NCI-H345 treated with DMSO at 0.1 percent for 48 hours (cell line): ENCODE data around the gene USP9X.
"Not testable (repeated sequence)": the region's sequence is repeated elsewhere in the genome, so short reads cannot be mapped to it uniquely, and the experiment has no call there.

Experiments
- DNase-seq: peaks from one replicate; lab custom pipeline; 2025; ENCODE audit not compliant: unreplicated experiment; lab: John Stamatoyannopoulos, UW

The USP9X gene

DNA sequence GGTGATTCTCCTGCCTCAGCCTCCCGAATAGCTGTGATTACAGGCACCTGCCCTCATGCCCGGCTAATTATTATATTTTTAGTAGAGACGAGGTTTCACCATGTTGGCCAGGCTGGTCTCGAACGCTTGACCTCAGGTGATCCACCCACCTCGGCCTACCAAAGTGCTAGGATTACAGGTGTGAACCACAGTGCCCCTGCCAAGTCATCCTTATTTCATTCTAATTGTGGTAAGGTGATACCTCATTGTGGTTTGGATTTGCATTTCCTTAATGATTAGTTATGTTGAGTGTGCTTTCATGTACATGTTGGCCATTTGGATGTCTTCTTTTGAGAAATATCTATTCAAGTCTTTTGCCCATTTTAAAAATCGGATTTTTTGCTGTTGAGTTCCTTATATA lies 93.0 kb downstream of the USP9X start:
- DNase-seq, result no peak

- DNase-seq, result peak; percentile 9
Measured at GRCh38 chrX:41180194-41180908, 95.1 kb downstream of the USP9X start.

DNA sequence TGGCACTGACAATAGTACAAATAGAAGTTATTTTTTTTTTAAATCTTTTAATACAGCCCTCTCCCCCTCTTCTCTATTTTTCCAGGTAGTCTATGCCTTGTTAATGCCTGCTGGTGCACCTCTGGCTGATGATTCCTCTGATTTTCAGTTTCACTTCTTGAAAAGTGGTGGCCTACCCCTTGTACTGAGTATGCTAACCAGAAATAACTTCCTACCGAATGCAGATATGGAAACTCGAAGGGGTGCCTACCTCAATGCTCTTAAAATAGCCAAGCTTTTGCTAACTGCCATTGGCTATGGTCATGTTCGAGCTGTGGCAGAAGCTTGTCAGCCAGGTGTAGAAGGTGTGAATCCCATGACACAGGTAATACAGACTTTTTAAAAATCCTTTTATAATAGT lies 99.1 kb downstream of the USP9X start:
- DNase-seq, result no peak

DNA sequence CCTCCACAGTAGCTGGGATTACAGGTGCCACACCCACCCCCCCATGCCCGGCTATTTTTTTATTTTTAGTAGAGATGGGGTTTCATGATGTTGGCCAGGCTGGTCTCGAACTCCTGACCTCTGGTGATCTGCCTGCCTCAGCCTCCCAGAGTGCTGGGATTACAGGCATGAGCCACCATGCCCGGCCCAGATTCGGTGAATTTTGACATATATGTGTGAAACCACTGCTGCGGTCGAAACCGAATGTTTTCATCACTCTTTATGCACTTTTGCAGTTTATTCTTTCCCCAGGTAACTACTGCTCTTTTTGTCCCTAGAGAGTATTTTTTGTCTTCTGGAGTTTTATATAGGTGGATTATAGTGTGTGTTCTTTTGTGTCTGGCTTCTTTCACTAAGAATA lies 101.7 kb downstream of the USP9X start:
- DNase-seq, result not testable (repeated sequence)

- no peak for DNase-seq
Measured at GRCh38 chrX:41189156-41189555, 103.9 kb downstream of the USP9X start.

- no peak for DNase-seq
Measured at GRCh38 chrX:41192880-41193279, 107.6 kb downstream of the USP9X start.

DNA sequence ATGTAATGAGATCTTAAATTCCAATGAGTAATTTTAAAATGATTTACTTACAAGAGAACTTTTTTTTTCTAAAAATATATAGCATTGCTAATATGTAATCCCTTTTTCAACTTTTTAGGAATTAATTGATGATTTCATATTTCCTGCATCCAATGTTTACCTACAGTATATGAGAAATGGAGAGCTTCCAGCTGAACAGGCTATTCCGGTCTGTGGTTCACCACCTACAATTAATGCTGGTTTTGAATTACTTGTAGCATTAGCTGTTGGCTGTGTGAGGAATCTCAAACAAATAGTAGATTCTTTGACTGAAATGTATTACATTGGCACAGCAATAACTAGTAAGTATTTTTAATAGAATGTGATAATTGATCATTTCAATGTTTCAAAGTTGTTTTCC lies 113.2 kb downstream of the USP9X start:
- no peak for DNase-seq

- no peak for DNase-seq
Measured at GRCh38 chrX:41200785-41201184, 115.5 kb downstream of the USP9X start.

DNA sequence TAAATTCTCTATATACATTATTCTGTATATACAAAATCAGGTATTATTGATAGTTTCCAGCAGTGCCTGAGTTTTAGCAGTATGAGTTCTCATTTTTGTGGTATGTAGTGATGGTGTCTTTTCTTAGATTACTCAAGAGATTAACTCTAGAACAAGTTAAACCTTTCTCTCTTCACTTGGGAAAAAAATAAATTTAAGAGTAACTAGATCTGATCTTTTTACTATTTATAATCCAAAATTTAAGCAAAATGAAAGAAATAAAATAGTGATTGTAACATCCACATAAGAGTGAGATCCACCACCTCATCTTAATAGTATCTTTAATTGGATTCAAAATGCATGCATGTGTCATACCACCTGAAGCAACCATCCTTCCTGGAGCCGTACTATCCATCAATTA lies 124.6 kb downstream of the USP9X start:
- DNase-seq, result no peak

- no peak for DNase-seq
Measured at GRCh38 chrX:41224605-41225004, 139.4 kb downstream of the USP9X start.

GRCh38 chrX:41233988-41234387 lies 148.7 kb downstream of the USP9X start:
- no peak for DNase-seq

GRCh38 chrX:41234471-41234870 lies 149.2 kb downstream of the USP9X start:
- DNase-seq, result not testable (repeated sequence)

DNA sequence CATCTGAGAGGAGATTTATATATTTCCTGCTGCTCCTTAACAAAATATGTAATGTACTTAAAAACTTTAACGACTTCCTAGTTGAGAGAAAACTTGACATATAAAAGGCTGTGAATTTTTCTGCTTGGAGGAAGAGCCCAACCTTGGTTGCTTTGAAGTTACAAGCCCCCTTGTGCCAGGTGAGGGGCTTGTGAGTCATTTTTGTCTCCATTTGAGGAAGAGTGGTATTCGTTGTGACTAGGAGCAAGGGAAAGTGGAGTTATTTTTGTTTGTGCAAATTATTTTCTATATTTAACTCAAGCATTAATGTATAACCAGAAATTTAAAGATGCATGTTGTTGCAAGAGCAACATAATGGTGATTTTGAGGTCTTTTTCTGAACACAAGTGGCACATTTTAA lies 149.7 kb downstream of the USP9X start:
- DNase-seq, result no peak

- no peak for DNase-seq
Measured at GRCh38 chrX:41236629-41237028, 151.4 kb downstream of the USP9X start.

DNA sequence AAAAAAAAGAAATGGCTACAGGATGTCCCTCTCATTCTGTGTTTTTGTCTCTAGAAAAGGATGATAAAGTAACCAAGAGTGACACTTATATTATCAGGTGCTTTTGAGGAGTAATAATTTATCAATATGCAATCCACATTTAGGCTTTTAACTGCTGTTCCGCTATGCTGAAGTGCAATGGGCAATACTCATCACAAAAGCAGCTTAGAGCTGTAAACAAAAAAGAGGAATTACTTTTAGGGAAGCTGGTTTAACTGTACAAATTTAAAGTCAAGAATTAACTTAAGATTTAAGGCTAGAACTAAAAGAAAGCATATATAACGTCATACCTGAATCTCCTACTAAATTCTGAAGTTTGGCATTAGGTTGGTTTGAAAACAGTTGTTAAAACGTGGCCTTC lies 155.3 kb downstream of the USP9X start:
- no peak for DNase-seq

DNA sequence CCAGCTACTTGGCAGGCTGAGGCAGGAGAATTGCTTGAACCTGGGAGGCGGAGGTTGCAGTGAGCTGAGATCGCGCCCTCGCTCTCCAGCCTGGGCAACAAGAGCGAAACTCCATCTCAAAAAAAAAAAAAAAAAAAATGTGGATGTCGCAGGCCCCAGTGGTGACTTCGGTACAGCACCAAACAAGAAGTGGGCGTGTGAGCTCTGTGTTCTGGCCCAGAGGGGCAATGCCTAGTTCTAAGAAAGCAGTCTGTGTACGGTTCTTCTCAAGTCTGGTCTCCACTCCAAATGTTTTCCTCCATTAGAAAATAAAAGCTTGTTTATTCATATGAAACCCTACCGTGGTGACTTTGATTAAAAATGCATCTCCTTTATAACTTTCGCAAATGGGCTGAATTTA lies 156.7 kb downstream of the USP9X start:
- DNase-seq, result no peak

- no peak for DNase-seq
Measured at GRCh38 chrX:41245641-41246040, 160.4 kb downstream of the USP9X start.

- DNase-seq, result no peak
Measured at GRCh38 chrX:41250867-41251266, 165.6 kb downstream of the USP9X start.

DNA sequence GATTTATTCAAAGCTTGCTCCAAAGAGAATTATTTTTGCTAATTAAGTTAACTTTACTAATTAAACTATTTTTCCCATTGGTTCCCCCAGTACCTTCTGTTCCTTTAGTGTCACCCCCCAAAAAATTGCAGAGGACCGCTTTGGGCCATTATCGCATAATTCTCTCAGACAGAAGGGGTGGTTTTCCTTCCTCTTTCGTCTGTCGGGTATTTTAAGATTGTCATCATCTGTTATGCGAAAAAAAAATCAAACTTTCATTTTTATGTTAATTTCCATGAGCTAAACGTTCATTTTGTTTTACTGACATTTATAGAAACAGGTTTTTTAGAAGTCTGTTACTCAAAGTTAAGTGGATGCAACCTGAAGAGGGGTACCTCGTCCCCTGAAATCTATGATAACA lies 172.6 kb downstream of the USP9X start:
- DNase-seq, result no peak

DNA sequence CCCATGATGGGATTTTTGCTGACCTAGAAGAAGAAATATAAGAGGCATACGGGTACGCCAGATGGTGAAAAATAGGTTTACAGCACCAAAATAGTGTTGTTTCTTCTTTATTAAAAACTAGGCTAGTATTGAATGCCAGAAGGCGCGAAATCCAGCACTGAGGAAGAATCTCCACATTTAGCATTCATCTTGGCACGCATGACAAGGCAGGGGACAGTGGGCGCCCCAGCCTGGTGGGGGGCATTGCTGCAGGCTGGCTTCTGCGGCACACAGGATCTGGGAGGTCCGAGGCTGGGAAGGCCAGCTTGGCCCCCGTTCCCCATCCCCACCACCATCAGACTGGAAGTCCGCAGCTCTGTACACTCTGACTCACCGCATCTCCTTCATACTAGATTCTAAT lies 173.0 kb downstream of the USP9X start:
- no peak for DNase-seq

GRCh38 chrX:41258871-41259270 lies 173.6 kb downstream of the USP9X start:
- DNase-seq, result no peak

- no peak for DNase-seq
Measured at GRCh38 chrX:41259516-41259915, 174.3 kb downstream of the USP9X start.

DNA sequence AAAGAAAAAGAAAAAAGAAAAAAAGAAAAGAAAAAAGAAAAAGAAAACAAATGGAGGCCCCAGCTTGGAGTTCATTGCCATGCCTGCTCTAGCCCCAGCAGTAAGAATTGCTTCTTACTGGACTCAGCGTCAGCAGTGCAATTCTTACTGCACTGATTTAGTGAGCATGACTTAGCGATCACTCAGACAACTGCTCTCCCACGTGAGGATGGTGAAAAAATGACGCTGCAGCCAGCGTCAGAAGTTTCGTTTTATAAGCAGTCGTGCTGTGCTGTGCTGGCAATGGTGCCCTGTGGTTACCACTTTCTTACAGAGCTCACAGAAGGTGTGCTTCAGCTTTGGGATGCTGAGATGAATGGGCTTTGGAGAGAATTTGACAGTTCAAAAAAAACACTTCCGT lies 180.4 kb downstream of the USP9X start:
- no peak for DNase-seq
